DMS53 treated with DMSO at 0.1 percent for 48 hours (cell line): ENCODE results near the gene NKD2.

Experiments used
- DNase-seq: peaks from one replicate; lab custom pipeline; 2025; ENCODE audit not compliant: unreplicated experiment; lab: John Stamatoyannopoulos, UW

The NKD2 gene

DNA sequence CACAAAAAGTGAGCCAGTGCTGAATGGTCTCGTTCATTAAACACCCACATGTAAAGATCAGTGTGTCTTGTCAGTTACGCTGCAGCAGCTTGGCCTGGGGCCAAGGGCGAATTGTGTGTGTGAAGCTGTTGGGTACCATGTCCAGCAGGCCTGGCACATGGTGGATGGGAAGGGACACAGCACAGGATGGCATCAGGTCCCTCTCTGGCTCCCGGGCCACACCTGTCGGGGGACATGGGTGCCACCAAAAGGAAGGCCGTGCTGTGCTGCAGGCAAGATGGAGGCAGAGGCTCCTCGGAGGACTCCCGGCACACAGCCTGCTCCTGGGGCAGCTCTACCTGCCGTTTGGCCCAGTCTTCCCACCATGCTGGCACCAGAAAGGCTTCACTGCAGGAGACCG is 32.0 kb downstream of the NKD2 start:
- DNase-seq = no peak

- no peak for DNase-seq
These were observed 32.9 kb downstream of the NKD2 start for GRCh38 chr5:1041225-1042143.

- DNase-seq = no peak
These were observed 34.0 kb downstream of the NKD2 start for GRCh38 chr5:1042626-1043025.

- DNase-seq = no peak
These were observed 34.7 kb downstream of the NKD2 start for GRCh38 chr5:1043327-1043726.

GRCh38 chr5:1044117-1044516 is 35.5 kb downstream of the NKD2 start:
- no peak for DNase-seq

DNA sequence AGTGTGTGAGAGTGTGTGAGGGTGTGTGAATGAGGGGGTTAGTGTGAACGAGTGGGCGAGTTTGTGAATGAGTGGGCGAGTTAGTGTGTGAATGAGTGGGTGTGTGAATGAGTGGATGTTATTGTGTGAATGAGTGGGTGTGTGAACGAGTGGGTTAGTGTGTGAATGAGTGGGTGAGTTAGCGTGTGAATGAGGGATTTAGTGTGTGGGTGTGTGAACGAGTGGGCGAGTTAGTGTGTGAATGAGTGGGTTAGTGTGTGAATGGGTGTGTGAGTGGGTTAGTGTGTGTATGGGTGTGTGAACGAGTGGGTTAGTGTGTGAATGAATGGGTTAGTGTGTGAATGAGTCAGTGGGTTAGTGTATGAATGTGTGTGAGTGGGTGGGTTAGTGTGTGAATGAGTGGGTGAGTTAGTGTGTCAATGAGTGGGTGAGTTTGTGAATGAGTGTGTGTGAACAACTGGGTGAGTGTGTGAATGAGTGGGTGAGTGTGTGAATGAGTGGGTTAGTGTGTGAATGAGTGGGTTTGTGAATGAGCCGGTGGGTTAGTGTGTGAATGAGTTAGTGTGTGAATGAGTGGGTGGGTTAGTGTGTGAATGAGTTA is 37.5 kb downstream of the NKD2 start:
- no peak for DNase-seq

GRCh38 chr5:1047332-1047965 is 38.8 kb downstream of the NKD2 start:
- no peak for DNase-seq

DNA sequence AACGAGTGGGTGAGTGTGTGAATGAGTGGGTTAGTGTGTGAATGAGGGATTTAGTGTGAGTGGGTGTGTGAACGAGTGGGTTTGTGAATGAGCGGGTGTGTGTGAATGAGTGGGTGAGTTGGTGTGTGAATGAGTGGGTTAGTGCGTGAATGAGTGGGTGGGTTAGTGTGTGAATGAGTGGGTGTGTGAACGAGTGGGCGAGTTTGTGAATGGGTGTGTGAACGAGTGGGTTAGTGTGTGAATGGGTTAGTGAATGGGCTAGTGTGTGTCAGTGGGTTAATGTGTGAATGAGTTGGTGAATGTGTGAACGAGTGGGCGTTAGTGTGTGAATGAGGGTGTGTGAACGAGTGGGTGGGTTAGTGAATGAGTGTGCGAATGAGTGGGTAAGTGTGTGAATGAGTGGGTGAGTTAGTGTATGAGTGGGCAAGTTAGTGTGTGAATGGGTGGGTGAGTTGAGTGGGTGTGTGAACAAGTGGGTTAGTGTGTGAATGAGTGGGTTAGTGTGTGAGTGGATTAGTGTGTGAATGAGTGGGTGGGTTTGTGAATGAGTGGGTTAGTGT is 39.6 kb downstream of the NKD2 start:
- DNase-seq = no peak

DNA sequence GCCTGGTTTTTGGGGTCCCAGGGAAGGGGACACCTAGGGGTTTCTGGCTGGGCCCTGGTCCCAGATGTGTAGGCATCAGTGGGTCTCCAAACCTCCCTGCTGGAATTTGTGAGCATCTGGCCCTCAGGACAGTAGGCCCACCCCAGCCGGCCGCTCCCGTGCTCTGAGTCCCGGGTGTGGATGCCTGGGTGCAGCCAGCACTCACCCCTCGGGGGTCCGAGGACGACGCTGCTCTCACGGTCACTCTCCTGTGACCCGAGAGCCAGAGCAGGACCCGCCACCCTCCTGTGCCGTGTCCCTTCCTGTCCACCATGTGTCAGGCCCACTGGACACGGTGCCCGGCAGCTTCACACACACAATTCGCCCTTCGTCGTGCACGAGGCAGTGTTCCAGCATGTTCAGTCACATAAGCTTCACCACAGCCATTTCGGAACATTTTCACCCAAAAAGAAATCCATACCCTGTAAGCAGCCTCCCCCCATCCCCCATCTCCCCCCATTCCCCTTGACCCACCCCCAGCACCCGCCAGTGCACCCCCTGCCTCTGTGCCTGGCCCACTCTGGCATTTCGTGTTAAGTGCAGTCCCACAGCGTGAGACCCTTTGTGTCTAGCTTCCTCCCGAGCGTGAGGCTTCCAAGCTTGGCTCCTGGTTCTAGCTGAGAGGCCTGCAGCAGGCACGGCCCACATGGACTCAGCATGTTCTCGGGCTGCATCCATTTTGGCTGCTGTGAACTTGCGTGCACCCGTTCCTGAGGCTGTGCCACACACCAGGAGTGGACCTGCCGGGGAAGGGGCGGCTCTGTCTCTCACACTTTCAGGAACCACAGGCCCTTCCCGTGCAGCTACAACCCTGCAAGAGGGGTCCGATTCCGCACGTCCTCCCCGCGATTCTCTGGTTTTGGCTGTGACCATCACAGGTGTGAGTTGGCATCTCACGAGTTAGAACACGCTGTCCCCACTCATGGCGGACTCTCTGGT is 40.5 kb downstream of the NKD2 start:
- DNase-seq = no peak

DNA sequence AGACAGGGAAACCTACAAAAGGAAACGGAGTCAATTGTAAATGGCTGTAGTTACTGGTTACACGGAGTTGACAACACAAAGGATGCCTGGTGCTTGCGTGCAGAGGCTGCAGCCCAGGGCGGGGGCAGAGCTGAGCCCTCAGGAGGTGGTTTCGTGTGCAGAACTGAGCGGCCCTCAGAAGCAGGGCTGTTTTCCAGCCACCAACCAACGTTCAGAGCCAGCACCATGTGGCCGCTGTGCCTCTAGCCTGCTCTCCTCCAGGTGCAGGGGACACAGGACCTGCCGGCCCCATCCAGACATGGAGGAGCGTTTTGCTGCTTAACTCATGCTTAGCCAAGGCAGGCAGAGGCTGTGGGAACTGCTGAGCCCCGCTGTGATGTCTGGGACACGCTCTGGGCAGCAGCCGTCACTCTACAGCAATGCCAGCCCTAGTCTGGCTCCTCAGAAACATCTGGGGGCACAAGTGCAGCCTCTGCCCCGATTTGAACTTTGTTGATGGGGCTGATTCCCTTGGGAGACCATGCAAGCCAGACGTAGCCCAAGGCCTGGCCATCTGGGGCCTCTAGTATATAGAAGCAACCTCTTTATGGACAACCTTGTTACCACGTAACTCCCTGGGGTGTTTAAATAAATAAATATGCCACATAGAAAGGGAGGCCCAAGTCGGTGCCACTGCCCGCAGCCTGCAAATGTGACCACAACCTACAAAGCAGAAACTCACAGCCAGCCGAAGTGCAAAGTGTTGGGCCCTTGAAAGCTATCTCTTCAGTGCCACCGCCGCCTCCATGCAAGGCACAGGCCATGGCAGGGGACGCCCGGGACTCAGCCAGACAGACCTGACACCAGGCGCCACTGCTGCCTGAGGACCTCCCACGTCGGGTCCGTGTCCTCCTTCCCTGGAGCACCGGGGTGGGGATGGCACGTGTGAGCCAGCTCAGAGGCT is 42.1 kb downstream of the NKD2 start:
- no peak for DNase-seq

DNA sequence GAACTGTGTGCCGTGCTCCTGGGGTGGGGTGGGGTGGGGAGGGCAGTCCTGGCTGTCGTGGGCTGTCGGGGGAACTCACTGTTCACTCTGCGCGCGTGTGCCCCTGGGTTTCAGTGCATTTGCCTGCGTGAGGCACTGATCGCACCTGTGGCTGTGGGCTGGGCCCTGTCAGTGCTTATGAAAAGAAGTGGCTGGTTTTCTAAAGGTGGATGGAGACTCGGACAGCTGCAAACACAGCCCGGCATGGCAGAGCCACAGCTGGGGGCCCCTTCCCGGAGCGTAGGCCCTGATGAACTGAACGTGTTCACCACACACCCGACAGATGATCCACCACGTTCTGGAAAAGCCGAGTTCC is 42.7 kb downstream of the NKD2 start:
- DNase-seq = no peak

DNA sequence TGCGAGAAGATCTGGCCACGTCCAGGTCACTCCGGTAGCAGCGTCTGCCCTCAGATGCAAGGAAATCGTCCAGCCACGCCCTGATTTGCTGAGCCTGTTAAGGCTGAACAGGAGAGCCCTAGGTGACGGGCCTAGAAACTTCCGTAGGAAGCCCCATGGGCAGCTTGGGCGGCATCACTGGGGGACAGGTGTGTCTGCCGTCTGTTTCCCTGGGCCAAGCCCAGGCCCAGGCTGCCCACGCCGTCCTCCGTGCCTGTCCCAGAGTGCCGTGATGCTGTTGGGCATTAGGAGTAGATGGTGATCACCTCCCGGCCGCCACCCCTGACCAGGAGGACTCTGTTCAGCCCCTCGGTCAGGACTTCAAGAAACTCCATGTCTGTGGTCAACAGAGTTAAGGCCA is 43.5 kb downstream of the NKD2 start:
- DNase-seq = no peak

DNA sequence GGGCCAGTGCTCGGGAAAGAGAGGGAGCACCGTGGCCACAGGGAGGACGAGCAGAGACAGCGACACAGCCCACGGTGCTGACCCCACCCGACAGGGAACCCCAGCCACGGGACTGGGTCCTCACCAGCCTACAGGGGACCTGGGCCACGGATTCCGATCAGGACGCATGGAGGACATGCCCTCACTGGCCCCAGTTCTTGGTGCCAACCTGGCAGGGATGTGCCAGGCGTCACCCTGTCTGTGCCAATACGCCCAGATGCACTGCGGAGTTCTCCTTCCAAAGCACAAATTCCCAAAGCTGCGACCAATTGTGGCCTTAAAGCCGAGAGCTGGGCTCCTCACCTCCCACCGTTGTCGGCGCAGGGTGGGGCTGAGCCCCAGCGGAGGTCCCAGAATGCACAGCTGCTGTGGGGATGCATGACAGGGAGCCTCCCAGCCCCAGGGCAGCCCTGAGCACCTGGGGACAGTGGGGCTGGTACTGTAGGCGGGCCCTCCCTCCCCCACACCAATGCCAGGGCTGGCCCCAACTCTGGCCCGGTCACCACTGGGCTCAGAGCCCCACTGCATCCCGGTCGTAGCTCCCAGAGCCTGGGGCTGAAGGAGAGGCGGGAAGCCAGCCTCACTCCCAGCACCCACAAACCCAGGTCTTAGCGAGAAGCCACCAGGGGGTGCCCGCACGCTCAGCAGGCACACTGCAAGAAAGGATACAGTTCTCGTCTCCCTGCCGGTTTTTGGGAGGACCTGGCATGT is 44.2 kb downstream of the NKD2 start:
- no peak for DNase-seq

DNA sequence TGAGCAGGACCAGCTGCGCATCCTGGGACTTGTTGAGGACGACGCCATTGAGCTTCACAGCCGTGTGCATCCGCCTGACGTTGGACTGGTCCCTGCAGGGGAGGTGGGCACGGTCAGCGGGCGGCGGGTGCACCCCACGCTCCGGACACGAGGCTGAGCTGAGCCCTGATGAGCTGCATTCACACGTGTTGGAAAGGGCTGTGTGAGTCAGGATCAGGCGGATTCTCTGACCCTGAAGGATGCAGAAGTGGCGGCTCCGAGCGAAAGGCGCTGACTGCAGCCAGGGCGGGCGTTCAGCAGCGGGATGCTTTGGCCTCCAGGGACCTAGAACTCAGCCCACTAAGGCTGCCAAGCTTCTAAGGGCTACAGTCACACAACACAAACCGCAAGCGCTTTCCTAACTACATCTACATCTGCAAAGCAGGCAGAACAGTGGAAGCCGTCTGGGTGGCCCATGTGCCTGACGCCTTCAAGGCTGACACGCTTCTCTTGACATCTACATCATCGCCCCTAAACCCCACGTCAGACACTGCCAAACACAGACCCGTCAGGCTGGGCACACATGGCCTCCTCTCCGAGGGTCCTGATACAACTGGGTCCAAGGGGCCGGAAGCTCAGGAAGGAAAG is 44.9 kb downstream of the NKD2 start:
- DNase-seq = no peak

- DNase-seq = no peak
These were observed 45.6 kb downstream of the NKD2 start for GRCh38 chr5:1054018-1054798.

- DNase-seq = no peak
These were observed 46.5 kb downstream of the NKD2 start for GRCh38 chr5:1054799-1055775.
